Glutamatergic neuron (in vitro differentiated cells): Measurements from ENCODE around the gene STRIP2. TPM values are rescaled to one million over a fixed set of nuclear protein-coding genes. Genes with fewer than 3 reads are reported as not detected.
A peak's percentile ranks its signal among the peaks of the same experiment; 100 is the strongest.

Source experiments
- DNase-seq: peaks from one replicate; pipeline ENCODE4 v3.0.0; 2022
- H3K27ac Mint-ChIP-seq: one replicate; pipeline ENCODE4 v1.8.0; 2020; ENCODE audit warnings: mild to moderate bottlenecking, mixed read lengths, inconsistent platforms; ENCODE audit not compliant: unreplicated experiment
- H3K27me3 Mint-ChIP-seq: one replicate; pipeline ENCODE4 v1.8.0; 2020; ENCODE audit warnings: mild to moderate bottlenecking, moderate library complexity, mixed read lengths, inconsistent platforms; ENCODE audit not compliant: unreplicated experiment
- H3K36me3 Mint-ChIP-seq: one replicate; pipeline ENCODE4 v1.8.0; 2020; ENCODE audit warnings: mild to moderate bottlenecking, mixed read lengths, inconsistent platforms; ENCODE audit not compliant: unreplicated experiment
- H3K4me1 Mint-ChIP-seq: one replicate; pipeline ENCODE4 v1.8.0; 2020; ENCODE audit warnings: mild to moderate bottlenecking, low read depth, mixed read lengths, inconsistent platforms; ENCODE audit not compliant: unreplicated experiment
- H3K4me3 Mint-ChIP-seq: one replicate; pipeline ENCODE4 v1.8.0; 2020; ENCODE audit warnings: mild to moderate bottlenecking, mixed read lengths, inconsistent platforms; ENCODE audit not compliant: unreplicated experiment
- H3K9me3 Mint-ChIP-seq: one replicate; pipeline ENCODE4 v1.8.0; 2020; ENCODE audit warnings: mild to moderate bottlenecking, moderate library complexity, mixed read lengths, inconsistent platforms; ENCODE audit not compliant: unreplicated experiment
- total RNA-seq: library from RNA; stranded (reverse); fragmentation: NEBNext Ultra II Directional; extraction: Animal tissue kit (Norgen Biotek cat#: 25700); gene quantifications from one replicate; pipeline ENCODE4 v1.2.1, GENCODE V29; 2021; ENCODE audit not compliant: unreplicated experiment
- TF ChIP-seq, protein P1 (sequence below): fragments of 200-600 bp; sonication (generic); IDR thresholded peaks from one replicate; pipeline ENCODE4 v1.5.0; 2021; ENCODE audit not compliant: partially characterized antibody, unreplicated experiment

The STRIP2 gene
- total RNA-seq, 1 donor from 2014 or later: 3.3 TPM

DNA sequence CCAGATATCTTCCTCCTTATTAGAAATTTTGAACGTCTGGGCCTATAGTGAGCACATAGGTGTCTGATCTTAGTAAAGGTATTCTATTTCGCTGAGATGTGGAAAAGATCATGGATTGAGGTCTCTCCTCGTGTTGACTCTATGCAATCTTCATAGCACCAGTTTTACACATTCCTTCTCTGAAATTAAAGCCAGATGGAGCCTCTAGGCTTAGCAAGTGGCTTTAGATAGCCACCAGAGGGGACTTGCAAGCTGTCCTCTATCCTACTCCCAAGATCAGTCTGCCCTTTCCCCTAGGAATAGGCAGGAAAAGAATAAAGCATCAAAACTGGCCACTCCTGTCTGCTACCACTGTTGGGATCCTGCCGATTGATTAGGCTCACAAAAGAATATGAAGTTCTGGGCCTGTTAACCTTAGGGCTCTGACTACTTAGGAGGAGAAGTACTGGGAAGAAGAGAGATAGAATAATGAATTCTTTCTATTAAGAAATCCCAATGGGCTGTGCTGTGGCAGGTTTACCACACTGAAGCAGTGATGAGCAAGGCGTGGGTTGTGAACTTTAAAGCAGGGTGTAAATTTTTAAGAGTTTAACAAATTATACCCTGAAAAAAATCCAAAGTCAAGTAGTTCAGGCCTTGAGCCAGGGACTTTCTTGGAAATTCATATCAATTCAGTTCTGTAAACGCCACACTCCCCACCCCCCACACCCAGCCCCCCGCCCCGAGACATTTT is 2.2 kb upstream of the STRIP2 start:
- H3K4me1 Mint-ChIP-seq: peaks cover 12% of the 10 kb centered on the region
- DNase-seq: no peak
- H3K36me3 Mint-ChIP-seq: no peaks in the 10 kb centered on the region
- peaks cover 6% of the 10 kb centered on the region for H3K9me3 Mint-ChIP-seq
- peak overlapping the region; percentile 21 for H3K4me3 Mint-ChIP-seq
- H3K27ac Mint-ChIP-seq: no peak overlapping the region
- TF ChIP-seq, protein P1, sequence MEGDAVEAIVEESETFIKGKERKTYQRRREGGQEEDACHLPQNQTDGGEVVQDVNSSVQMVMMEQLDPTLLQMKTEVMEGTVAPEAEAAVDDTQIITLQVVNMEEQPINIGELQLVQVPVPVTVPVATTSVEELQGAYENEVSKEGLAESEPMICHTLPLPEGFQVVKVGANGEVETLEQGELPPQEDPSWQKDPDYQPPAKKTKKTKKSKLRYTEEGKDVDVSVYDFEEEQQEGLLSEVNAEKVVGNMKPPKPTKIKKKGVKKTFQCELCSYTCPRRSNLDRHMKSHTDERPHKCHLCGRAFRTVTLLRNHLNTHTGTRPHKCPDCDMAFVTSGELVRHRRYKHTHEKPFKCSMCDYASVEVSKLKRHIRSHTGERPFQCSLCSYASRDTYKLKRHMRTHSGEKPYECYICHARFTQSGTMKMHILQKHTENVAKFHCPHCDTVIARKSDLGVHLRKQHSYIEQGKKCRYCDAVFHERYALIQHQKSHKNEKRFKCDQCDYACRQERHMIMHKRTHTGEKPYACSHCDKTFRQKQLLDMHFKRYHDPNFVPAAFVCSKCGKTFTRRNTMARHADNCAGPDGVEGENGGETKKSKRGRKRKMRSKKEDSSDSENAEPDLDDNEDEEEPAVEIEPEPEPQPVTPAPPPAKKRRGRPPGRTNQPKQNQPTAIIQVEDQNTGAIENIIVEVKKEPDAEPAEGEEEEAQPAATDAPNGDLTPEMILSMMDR: no peak
- H3K27me3 Mint-ChIP-seq: peaks cover 7% of the 10 kb centered on the region

DNA sequence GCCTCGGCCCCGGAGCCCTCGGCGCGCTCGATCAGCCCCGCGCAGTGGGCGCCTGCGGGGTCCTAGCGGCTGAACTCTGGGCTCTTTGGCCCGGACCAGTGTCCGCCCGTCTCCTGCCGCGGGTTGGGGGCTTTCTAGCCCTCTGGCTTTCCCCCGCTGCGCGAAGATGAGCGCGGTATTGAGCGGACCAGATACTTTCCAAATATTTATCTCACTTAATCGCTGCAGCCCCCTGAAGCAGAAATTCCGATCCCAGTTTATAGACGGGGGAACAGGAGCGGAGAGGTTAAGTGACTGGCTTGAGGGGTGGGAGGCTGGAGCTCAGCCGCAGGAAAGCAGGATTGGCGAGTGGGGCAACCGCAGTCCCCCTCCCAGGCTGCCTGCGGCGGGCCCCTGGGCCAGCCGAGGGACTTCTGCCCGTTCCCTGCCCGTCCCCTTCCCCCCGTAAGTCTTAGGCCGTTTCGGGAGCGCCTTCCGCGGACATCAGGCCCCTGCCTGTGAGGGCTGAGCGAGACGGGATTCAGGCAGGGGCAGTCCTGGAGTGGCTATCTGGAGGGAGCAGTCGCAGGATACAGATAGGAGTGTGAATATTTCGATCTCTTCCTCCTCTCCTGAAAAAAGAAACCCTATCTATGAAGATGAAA is 565 bp downstream of the STRIP2 start:
- H3K27me3 Mint-ChIP-seq: peaks cover 5% of the 10 kb centered on the region

DNA sequence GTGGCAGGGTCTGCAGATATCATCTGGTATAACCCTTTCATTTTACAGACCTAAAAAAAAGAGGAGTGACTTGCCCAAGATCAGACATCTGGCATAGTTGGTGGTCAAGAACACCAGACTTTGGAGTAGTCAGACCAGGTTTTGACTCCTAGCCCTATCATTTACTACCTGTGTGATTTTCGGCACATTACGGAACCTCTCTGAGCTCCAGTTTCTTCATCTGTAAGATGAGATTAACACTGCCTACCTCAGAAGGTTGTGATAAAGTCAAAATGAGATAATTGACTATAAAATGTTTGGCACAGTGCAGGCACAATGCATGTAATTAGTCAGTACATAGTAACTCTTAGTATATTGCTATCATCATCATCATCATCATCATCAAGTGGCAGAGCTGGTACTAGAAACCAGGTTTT is 1.2 kb downstream of the STRIP2 start:
- DNase-seq: no peak
- TF ChIP-seq, protein P1: no peak
- Mint-ChIP-seq H3K9me3 (peaks cover 6% of the 10 kb centered on the region), H3K36me3 (no peaks in the 10 kb centered on the region), H3K4me3 (peak overlapping the region; percentile 98), H3K27me3 (peaks cover 2% of the 10 kb centered on the region), H3K4me1 (peaks cover 12% of the 10 kb centered on the region), H3K27ac (no peak overlapping the region)

More for the DNA sequence above, 565 bp downstream of the STRIP2 start:
- peak; percentile 76 for DNase-seq
- H3K4me3 Mint-ChIP-seq: peak overlapping the region; percentile 98
- TF ChIP-seq, protein P1: no peak
- peaks cover 6% of the 10 kb centered on the region for H3K9me3 Mint-ChIP-seq
- peaks cover 12% of the 10 kb centered on the region for H3K4me1 Mint-ChIP-seq
- no peaks in the 10 kb centered on the region for H3K36me3 Mint-ChIP-seq
- H3K27ac Mint-ChIP-seq: no peak overlapping the region

DNA sequence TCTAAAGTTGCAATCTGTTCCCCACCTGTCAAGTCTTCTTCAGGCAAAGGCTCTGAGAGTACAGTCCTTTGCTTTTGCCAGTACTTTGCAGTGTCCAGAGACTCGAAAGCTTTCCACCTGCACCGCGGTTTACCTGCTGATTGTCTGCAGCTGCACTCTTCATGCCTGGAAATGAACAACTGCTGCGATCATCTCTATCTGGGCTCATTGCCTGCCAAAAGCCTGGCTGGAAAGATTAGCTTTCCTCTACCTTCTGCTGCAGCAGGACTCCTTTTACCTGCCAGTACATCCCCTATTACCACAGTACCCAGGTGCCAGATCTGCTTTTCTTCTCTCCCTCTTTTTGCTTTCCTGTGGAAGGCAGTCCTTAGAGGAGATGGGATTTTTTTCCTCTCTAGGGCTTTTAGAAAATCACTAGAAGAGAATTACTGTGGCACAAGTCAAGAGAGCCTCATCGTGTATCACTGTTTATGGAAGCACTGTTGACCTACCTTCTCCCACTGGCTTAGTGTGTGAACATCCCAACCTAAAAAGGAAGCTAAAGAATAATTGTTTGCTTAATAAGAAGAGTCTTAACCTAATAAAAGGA is 2.2 kb downstream of the STRIP2 start:
- peaks cover 2% of the 10 kb centered on the region for H3K27me3 Mint-ChIP-seq
- H3K4me3 Mint-ChIP-seq: no peak overlapping the region

More for the DNA sequence above, 2.2 kb downstream of the STRIP2 start:
- Mint-ChIP-seq H3K4me1 (peaks cover 12% of the 10 kb centered on the region), H3K9me3 (peaks cover 6% of the 10 kb centered on the region), H3K27ac (no peak overlapping the region), H3K36me3 (no peaks in the 10 kb centered on the region)
- TF ChIP-seq, protein P1: no peak
- no peak for DNase-seq
